ENCODE measurements around the gene DDX31. TPM values are rescaled to one million over a fixed set of nuclear protein-coding genes. Genes with fewer than 3 reads are reported as not detected.

Gene DDX31
- 17.6 and 18.8 TPM in 2 replicates for total RNA-seq

DNA sequence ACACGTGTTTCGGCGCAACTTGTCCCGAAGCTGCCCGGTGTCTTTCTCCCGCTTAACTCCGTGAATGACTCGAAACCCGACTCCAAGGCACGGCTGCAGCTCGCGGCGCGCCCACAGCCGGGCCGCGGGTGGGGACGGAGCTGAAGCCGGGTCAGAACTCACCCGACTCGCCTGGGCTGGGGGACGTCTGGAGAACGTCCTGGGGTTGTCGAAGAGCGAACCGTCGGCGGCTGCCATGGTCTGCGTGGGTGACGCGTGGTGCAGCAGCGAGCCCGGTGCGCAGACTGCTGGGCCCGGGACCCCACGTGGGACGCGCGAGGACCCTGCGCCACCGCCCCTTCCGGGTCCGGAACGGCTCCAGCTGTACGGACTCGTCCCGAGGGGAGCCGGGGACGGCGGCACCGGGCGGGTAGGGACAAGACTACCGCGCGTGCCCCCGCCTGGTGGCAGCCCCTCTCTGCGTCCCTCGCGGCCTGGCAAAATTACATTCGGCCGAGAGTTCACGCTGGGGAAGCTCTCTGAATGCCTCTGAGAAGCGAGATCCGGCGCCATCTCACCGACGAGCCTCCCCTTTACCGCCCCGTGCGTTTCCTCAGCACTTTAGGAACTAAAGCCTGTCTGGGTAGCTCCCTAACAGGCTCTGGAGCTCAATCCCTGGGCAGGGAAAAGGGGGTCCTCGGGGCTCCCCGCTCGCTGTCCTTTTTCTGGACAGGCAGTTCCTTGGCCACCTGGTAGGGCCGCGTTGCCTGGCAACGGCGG lies at the start of gene DDX31:
Gene DDX31, minus strand, starts transcription at position 286 of the 759 bp plus-strand sequence. Its CDS starts 49 bp downstream, at position 237.

DNA sequence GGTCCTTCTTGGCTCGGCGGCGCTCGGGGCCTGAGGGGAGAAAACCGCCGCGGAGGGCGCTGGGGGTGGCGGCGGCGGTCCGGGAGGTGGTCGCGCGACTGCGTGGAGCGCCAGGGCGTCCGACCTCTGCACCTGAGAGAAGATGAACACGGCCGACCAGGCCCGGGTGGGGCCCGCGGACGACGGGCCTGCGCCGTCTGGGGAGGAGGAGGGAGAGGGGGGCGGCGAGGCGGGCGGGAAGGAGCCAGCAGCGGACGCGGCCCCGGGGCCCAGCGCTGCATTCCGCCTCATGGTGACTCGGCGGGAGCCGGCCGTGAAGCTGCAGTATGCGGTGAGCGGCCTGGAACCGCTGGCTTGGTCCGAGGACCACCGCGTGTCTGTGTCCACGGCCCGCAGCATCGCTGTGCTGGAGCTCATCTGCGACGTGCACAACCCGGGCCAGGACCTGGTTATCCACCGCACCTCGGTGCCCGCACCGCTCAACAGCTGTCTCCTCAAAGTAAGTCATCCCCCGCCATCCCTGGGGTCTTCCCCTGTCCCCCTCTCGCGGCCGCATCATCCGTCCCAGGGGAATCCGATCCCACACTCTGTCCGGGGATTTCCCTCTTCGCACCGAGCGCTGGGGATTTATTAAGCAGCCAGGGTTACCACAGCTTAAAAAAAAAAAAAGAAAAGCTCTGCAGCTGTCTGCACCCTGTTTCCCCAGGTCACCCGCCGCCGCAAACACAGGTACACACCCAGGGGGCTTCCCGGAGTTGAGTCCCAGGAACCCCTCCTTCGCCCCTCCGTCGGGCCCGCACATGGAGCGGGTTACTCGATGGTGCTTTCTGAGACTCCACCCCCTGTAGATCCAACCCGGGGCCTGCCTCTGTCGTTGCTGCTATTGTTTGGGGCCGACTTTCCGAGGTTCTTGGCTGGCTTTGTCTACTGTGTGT lies 941 bp upstream of the DDX31 start, which contains the start of gene GTF3C4:
Gene GTF3C4, plus strand, starts transcription at position 8 of the 935 bp plus-strand sequence. Its CDS starts 135 bp downstream, at position 143.

DNA sequence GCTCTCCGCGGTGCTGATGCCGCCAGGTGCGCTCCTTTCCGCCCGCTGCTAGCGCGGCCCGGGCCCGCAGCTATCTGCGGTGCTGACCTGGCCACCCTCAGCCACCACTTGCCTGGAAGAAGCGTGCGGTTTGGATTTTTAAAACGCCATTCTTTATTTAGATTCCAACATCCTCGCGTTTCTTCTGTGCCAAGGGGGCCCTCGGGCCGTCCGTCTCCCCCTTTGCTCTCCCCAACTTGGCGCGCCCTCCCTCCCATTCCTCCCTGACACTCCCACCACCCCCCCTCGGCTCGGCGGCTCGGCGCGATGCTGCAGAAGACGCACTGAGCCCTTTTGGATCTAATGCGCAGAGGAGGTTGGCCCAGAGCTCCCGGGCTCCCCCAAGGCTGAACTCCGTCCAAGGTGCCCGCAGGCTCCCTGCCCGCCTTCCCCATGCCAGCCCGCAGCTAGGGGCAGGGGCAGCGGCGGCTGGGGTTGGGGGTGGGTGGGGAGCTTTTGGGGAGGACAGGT lies 87.5 kb downstream of the DDX31 start, which contains the start of gene BARHL1:
Gene BARHL1, plus strand, starts transcription at position 331 of the 510 bp plus-strand sequence. CDS start 192 bp downstream, outside the sequence.

Other genes with a start within 250 kb of the DDX31 start
- not detected in 2 replicates for gene BARHL1, start 87.4 kb downstream of the DDX31 start, total RNA-seq
- gene GTF3C4, start 481 bp upstream of the DDX31 start, total RNA-seq, result 33.2 and 37.0 TPM in 2 replicates
- gene AK8, start 208.3 kb upstream of the DDX31 start, total RNA-seq, result 0.13 TPM in 1 of 2 replicates, not detected in the other
- 2.0 TPM in 2 replicates for gene SPACA9, start 208.9 kb upstream of the DDX31 start, total RNA-seq

All from thoracic aorta endothelial cell (primary cell).